NB4 (cell line): ENCODE data around the gene ACVR2A.

Experiments used
- MYC ChIP-seq: IDR thresholded peaks from 2 replicates; pipeline ENCODE4 v1.6.1; 2011; ENCODE audit warnings: low read depth, low read length
- POLR2A ChIP-seq: IDR thresholded peaks from 2 replicates; pipeline ENCODE4 v1.6.1; 2011; ENCODE audit warnings: mild to moderate bottlenecking; ENCODE audit not compliant: insufficient read length; ENCODE audit errors: extremely low read depth
- TF ChIP-seq, protein P1 (sequence below): IDR thresholded peaks from one replicate; pipeline ENCODE4 v1.5.1; 2012; ENCODE audit warnings: low read depth, low read length
- TF ChIP-seq, protein P2 (sequence below): IDR thresholded peaks from 2 replicates; pipeline ENCODE4 v1.6.1; 2011; ENCODE audit warnings: low read depth, low read length

DNA sequence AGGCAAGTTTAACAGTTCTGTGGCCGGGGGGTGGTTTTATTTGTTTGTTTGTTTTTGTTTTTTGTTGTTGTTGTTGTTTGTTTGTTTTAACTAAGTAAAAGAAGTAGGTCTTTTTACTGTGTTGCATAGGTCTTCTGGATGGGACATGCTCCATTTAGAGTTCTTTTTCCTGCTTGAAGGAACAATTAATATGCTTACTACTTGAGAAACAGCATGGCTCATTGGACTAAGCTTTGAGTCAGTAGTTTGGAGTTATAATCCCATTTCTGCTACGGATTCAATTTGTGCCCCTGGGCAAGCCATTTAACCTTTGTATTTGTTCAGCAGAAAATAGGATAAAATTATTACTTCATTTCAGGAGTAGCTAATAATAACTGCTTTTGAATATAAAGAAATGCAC, 8.7 kb upstream of the ACVR2A start:
- TF ChIP-seq, protein P1, sequence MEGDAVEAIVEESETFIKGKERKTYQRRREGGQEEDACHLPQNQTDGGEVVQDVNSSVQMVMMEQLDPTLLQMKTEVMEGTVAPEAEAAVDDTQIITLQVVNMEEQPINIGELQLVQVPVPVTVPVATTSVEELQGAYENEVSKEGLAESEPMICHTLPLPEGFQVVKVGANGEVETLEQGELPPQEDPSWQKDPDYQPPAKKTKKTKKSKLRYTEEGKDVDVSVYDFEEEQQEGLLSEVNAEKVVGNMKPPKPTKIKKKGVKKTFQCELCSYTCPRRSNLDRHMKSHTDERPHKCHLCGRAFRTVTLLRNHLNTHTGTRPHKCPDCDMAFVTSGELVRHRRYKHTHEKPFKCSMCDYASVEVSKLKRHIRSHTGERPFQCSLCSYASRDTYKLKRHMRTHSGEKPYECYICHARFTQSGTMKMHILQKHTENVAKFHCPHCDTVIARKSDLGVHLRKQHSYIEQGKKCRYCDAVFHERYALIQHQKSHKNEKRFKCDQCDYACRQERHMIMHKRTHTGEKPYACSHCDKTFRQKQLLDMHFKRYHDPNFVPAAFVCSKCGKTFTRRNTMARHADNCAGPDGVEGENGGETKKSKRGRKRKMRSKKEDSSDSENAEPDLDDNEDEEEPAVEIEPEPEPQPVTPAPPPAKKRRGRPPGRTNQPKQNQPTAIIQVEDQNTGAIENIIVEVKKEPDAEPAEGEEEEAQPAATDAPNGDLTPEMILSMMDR, result no peak
- TF ChIP-seq POLR2A (no peak), MYC (no peak)
- TF ChIP-seq, protein P2, sequence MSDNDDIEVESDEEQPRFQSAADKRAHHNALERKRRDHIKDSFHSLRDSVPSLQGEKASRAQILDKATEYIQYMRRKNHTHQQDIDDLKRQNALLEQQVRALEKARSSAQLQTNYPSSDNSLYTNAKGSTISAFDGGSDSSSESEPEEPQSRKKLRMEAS, result no peak
